ENCODE measurements around the gene WDR18.

Gene WDR18

DNA sequence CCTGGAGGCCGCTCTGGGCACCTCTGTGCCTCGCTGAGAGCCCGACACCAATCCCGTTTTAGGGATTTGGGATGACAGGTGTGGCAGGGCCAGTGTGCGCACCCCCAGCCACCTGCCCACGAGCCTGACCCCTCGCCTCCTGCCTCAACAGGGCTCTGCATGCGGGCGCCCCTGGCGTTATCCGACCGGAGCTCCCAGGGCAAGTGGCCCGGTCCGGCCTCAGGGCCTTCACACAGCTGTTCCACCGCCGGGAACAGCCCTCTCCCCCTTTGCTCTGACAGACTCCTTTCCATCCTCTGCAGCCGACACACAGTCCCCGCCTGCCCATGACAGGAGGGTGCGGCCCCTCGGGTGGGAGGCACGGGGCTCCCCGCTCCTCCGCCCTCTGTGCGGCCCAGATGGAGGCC is 7.1 kb upstream of the WDR18 start:
- TF ChIP-seq, protein P1, sequence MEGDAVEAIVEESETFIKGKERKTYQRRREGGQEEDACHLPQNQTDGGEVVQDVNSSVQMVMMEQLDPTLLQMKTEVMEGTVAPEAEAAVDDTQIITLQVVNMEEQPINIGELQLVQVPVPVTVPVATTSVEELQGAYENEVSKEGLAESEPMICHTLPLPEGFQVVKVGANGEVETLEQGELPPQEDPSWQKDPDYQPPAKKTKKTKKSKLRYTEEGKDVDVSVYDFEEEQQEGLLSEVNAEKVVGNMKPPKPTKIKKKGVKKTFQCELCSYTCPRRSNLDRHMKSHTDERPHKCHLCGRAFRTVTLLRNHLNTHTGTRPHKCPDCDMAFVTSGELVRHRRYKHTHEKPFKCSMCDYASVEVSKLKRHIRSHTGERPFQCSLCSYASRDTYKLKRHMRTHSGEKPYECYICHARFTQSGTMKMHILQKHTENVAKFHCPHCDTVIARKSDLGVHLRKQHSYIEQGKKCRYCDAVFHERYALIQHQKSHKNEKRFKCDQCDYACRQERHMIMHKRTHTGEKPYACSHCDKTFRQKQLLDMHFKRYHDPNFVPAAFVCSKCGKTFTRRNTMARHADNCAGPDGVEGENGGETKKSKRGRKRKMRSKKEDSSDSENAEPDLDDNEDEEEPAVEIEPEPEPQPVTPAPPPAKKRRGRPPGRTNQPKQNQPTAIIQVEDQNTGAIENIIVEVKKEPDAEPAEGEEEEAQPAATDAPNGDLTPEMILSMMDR (IDR thresholded peaks at IDR 0.05; ENCODE audit: low read depth, low read length) = no peak
- no peak for DNase-seq
- Histone ChIP-seq H3K27ac (peak overlapping the region; percentile 46; the same call in 1 of the 2 replicates), H3K27me3 (ENCODE audit: insufficient read depth, low read depth, severe bottlenecking) (no peaks in the 10 kb centered on the region), H3K36me3 (peaks cover 3% of the 10 kb centered on the region), H3K4me3 (ENCODE audit: low read depth, low read length) (no peak overlapping the region), H3K9me3 (ENCODE audit: severe bottlenecking) (no peaks in the 10 kb centered on the region)

DNA sequence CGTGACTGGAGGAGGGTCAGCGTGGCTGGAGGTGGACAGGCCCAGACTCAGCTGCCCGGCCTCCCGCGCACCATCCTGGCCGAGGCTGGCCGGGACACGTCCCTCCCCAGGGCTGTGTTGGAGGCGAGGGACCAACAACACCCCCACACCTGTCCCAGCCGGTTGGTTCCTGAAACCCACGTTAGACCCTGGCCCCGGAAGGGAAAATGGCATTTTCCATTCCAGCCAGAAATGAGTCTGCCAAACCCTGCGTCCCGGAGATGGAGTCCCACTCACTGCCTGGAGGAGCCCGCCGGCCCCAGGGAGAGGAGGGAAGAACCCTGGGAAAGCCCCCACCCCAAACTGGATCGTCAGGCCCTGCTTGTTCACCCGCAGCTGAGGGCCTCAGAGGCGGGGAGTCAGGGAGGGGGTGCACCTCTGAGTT is 4.8 kb upstream of the WDR18 start:
- no peaks in the 10 kb centered on the region for H3K9me3 ChIP-seq (ENCODE audit: severe bottlenecking)
- H3K36me3 ChIP-seq = peaks cover 2% of the 10 kb centered on the region
- no peak overlapping the region for H3K27ac ChIP-seq
- no peak overlapping the region for H3K4me3 ChIP-seq (ENCODE audit: low read depth, low read length)
- no peak for DNase-seq
- TF ChIP-seq, protein P1 (IDR thresholded peaks at IDR 0.05; ENCODE audit: low read depth, low read length) = no peak
- H3K27me3 ChIP-seq (ENCODE audit: insufficient read depth, low read depth, severe bottlenecking) = no peaks in the 10 kb centered on the region

- TF ChIP-seq, protein P1 (IDR thresholded peaks at IDR 0.05; ENCODE audit: low read depth, low read length) = no peak
- Histone ChIP-seq H3K4me3 (ENCODE audit: low read depth, low read length) (no peak overlapping the region), H3K27ac (no peak overlapping the region), H3K9me3 (ENCODE audit: severe bottlenecking) (no peaks in the 10 kb centered on the region), H3K27me3 (ENCODE audit: insufficient read depth, low read depth, severe bottlenecking) (no peaks in the 10 kb centered on the region), H3K36me3 (peaks cover 3% of the 10 kb centered on the region)
- DNase-seq = no peak
These were observed 3.8 kb upstream of the WDR18 start for GRCh38 chr19:980133-980998.

GRCh38 chr19:982567-983170 is 1.5 kb upstream of the WDR18 start:
- H3K27me3 ChIP-seq (ENCODE audit: insufficient read depth, low read depth, severe bottlenecking) = no peaks in the 10 kb centered on the region
- no peaks in the 10 kb centered on the region for H3K9me3 ChIP-seq (ENCODE audit: severe bottlenecking)
- DNase-seq = peak; percentile 67
- peak overlapping the region; percentile 29; the same call in 1 of the 2 replicates for H3K27ac ChIP-seq
- peaks cover 19% of the 10 kb centered on the region for H3K36me3 ChIP-seq
- TF ChIP-seq, protein P1 (IDR thresholded peaks at IDR 0.05; ENCODE audit: low read depth, low read length) = peak; percentile 89
- H3K4me3 ChIP-seq (ENCODE audit: low read depth, low read length) = peak overlapping the region; percentile 28

- TF ChIP-seq, protein P1 (IDR thresholded peaks at IDR 0.05; ENCODE audit: low read depth, low read length) = no peak
- no peak overlapping the region for H3K4me3 ChIP-seq (ENCODE audit: low read depth, low read length)
- peaks cover 32% of the 10 kb centered on the region for H3K36me3 ChIP-seq
- no peaks in the 10 kb centered on the region for H3K27me3 ChIP-seq (ENCODE audit: insufficient read depth, low read depth, severe bottlenecking)
- no peaks in the 10 kb centered on the region for H3K9me3 ChIP-seq (ENCODE audit: severe bottlenecking)
- no peak for DNase-seq
- no peak overlapping the region for H3K27ac ChIP-seq
These were observed 1.9 kb downstream of the WDR18 start for GRCh38 chr19:986083-986482.

All from WERI-Rb-1 (cell line).